ENCODE measurements around the gene GRAMD1B.

GRAMD1B gene

GRCh38 chr11:123579482-123579812 lies 149.4 kb downstream of the GRAMD1B start:
- peaks cover 8% of the 10 kb centered on the region for H3K79me1 ChIP-seq (ENCODE audit: low read depth, low read length)
- peaks cover 0 to 4% of the 10 kb centered on the region in 2 donors for H3K9me3 ChIP-seq (replicated peaks in 1 of 2; ENCODE audit: control insufficient read depth in 2 of 2, insufficient read depth in 1 of 2, low read depth in 1 of 2, low read length in 2 of 2)
- no peak overlapping the region for H3K4ac ChIP-seq (ENCODE audit: low read length)
- no peak overlapping the region for H4K91ac ChIP-seq (ENCODE audit: low read depth, low read length, poor library complexity)
- no peak overlapping the region for H4K8ac ChIP-seq (ENCODE audit: low read depth, low read length)
- H3K27ac ChIP-seq (replicated peaks; ENCODE audit: low read length): no peak overlapping the region
- no peak overlapping the region for H2BK15ac ChIP-seq (ENCODE audit: low read length)
- H2BK120ac ChIP-seq (ENCODE audit: low read depth, low read length): no peak overlapping the region
- H3K4me2 ChIP-seq (ENCODE audit: insufficient read depth, low read length, poor library complexity, severe bottlenecking): no peak overlapping the region
- H3K4me1 ChIP-seq (ENCODE audit: control insufficient read depth in 2 of 2, insufficient read depth in 1 of 2, low read depth in 1 of 2, low read length in 2 of 2): peaks cover 0 to 7% of the 10 kb centered on the region in 2 donors
- no peak overlapping the region for H3K18ac ChIP-seq (ENCODE audit: low read length)
- no peak overlapping the region for H2BK5ac ChIP-seq (ENCODE audit: low read length)
- peaks cover 0 to 3% of the 10 kb centered on the region in 2 donors for H3K36me3 ChIP-seq (replicated peaks in 1 of 2; ENCODE audit: control insufficient read depth in 2 of 2, insufficient read depth in 2 of 2, low read length in 2 of 2)
- no CpG with 5 or more reads among the region's 5 CpGs for WGBS, 2 donors (ENCODE audit: extremely low coverage in 2 of 2, insufficient read length in 2 of 2, insufficient replicate concordance in 1 of 2)
- H3K23ac ChIP-seq (ENCODE audit: low read depth, low read length, poor library complexity): no peak overlapping the region
- DNase-seq (ENCODE audit: low spot score): no peak
- H2BK12ac ChIP-seq (ENCODE audit: low read length): no peak overlapping the region
- H3K9ac ChIP-seq (ENCODE audit: low read depth, low read length, poor library complexity): no peak overlapping the region
- H3K4me3 ChIP-seq (ENCODE audit: low read length in 2 of 2): no peak overlapping the region
- H3K14ac ChIP-seq (ENCODE audit: low read length): no peak overlapping the region
- H2AFZ ChIP-seq (ENCODE audit: low read length): no peak overlapping the region
- no peak overlapping the region for H2AK5ac ChIP-seq (ENCODE audit: low read depth, low read length)
- H3K27me3 ChIP-seq (ENCODE audit: control insufficient read depth in 3 of 3, insufficient read depth in 3 of 3, low read depth in 1 of 3, low read length in 3 of 3): peaks cover 0 to 2% (median 0%) of the 10 kb centered on the region in 3 experiments

- H2BK15ac ChIP-seq (ENCODE audit: low read length): no peak overlapping the region
- H3K27ac ChIP-seq (replicated peaks; ENCODE audit: low read length): no peak overlapping the region
- no peak overlapping the region for H2BK5ac ChIP-seq (ENCODE audit: low read length)
- H4K8ac ChIP-seq (ENCODE audit: low read depth, low read length): no peak overlapping the region
- no peak overlapping the region for H4K91ac ChIP-seq (ENCODE audit: low read depth, low read length, poor library complexity)
- peaks cover 0 to 3% of the 10 kb centered on the region in 2 donors for H3K36me3 ChIP-seq (replicated peaks in 1 of 2; ENCODE audit: control insufficient read depth in 2 of 2, insufficient read depth in 2 of 2, low read length in 2 of 2)
- no peak overlapping the region for H2AK5ac ChIP-seq (ENCODE audit: low read depth, low read length)
- H3K4me2 ChIP-seq (ENCODE audit: insufficient read depth, low read length, poor library complexity, severe bottlenecking): no peak overlapping the region
- no peak overlapping the region for H3K23ac ChIP-seq (ENCODE audit: low read depth, low read length, poor library complexity)
- no peak overlapping the region for H3K14ac ChIP-seq (ENCODE audit: low read length)
- H3K79me1 ChIP-seq (ENCODE audit: low read depth, low read length): peaks cover 13% of the 10 kb centered on the region
- H3K4me3 ChIP-seq (ENCODE audit: low read length in 2 of 2): no peak overlapping the region
- no CpG with 5 or more reads among the region's 6 CpGs for WGBS, 2 donors (ENCODE audit: extremely low coverage in 2 of 2, insufficient read length in 2 of 2, insufficient replicate concordance in 1 of 2)
- H3K9me3 ChIP-seq (replicated peaks in 1 of 2; ENCODE audit: control insufficient read depth in 2 of 2, insufficient read depth in 1 of 2, low read depth in 1 of 2, low read length in 2 of 2): peaks cover 0 to 4% of the 10 kb centered on the region in 2 donors
- peak overlapping the region; percentile 11 for H3K18ac ChIP-seq (ENCODE audit: low read length)
- H3K4me1 ChIP-seq (ENCODE audit: control insufficient read depth in 2 of 2, insufficient read depth in 1 of 2, low read depth in 1 of 2, low read length in 2 of 2): peaks cover 0 to 14% of the 10 kb centered on the region in 2 donors
- no peak overlapping the region for H2AFZ ChIP-seq (ENCODE audit: low read length)
- H2BK120ac ChIP-seq (ENCODE audit: low read depth, low read length): no peak overlapping the region
- H2BK12ac ChIP-seq (ENCODE audit: low read length): no peak overlapping the region
- H3K4ac ChIP-seq (ENCODE audit: low read length): no peak overlapping the region
- H3K27me3 ChIP-seq (ENCODE audit: control insufficient read depth in 3 of 3, insufficient read depth in 3 of 3, low read depth in 1 of 3, low read length in 3 of 3): peaks cover 0 to 2% (median 0%) of the 10 kb centered on the region in 3 experiments
- DNase-seq (ENCODE audit: low spot score): no peak
- peak overlapping the region; percentile 38 for H3K9ac ChIP-seq (ENCODE audit: low read depth, low read length, poor library complexity)
Observed at GRCh38 chr11:123580137-123580536, 150.1 kb downstream of the GRAMD1B start.

GRCh38 chr11:123580557-123581275 lies 150.6 kb downstream of the GRAMD1B start:
- no peak overlapping the region for H3K23ac ChIP-seq (ENCODE audit: low read depth, low read length, poor library complexity)
- WGBS, 2 donors (ENCODE audit: extremely low coverage in 2 of 2, insufficient read length in 2 of 2, insufficient replicate concordance in 1 of 2): no CpG with 5 or more reads among the region's 25 CpGs
- no peak overlapping the region for H2BK5ac ChIP-seq (ENCODE audit: low read length)
- no peak overlapping the region for H3K27ac ChIP-seq (replicated peaks; ENCODE audit: low read length)
- H2BK120ac ChIP-seq (ENCODE audit: low read depth, low read length): no peak overlapping the region
- peak; percentile 54 for DNase-seq (ENCODE audit: low spot score)
- no peak overlapping the region for H4K8ac ChIP-seq (ENCODE audit: low read depth, low read length)
- peaks cover 13% of the 10 kb centered on the region for H3K79me1 ChIP-seq (ENCODE audit: low read depth, low read length)
- H3K4ac ChIP-seq (ENCODE audit: low read length): no peak overlapping the region
- H3K9me3 ChIP-seq (replicated peaks in 1 of 2; ENCODE audit: control insufficient read depth in 2 of 2, insufficient read depth in 1 of 2, low read depth in 1 of 2, low read length in 2 of 2): peaks cover 0 to 4% of the 10 kb centered on the region in 2 donors
- H3K4me1 ChIP-seq (ENCODE audit: control insufficient read depth in 2 of 2, insufficient read depth in 1 of 2, low read depth in 1 of 2, low read length in 2 of 2): peaks cover 0 to 20% of the 10 kb centered on the region in 2 donors
- H3K36me3 ChIP-seq (replicated peaks in 1 of 2; ENCODE audit: control insufficient read depth in 2 of 2, insufficient read depth in 2 of 2, low read length in 2 of 2): peaks cover 0 to 3% of the 10 kb centered on the region in 2 donors
- H3K18ac ChIP-seq (ENCODE audit: low read length): peak overlapping the region; percentile 11
- H3K4me3 ChIP-seq (ENCODE audit: low read length in 2 of 2): no peak overlapping the region
- no peak overlapping the region for H3K4me2 ChIP-seq (ENCODE audit: insufficient read depth, low read length, poor library complexity, severe bottlenecking)
- H3K27me3 ChIP-seq (ENCODE audit: control insufficient read depth in 3 of 3, insufficient read depth in 3 of 3, low read depth in 1 of 3, low read length in 3 of 3): peaks cover 0 to 2% (median 0%) of the 10 kb centered on the region in 3 experiments
- H2BK12ac ChIP-seq (ENCODE audit: low read length): no peak overlapping the region
- peak overlapping the region; percentile 38 for H3K9ac ChIP-seq (ENCODE audit: low read depth, low read length, poor library complexity)
- H2BK15ac ChIP-seq (ENCODE audit: low read length): no peak overlapping the region
- H2AFZ ChIP-seq (ENCODE audit: low read length): no peak overlapping the region
- no peak overlapping the region for H2AK5ac ChIP-seq (ENCODE audit: low read depth, low read length)
- no peak overlapping the region for H4K91ac ChIP-seq (ENCODE audit: low read depth, low read length, poor library complexity)
- no peak overlapping the region for H3K14ac ChIP-seq (ENCODE audit: low read length)

- Histone ChIP-seq H2BK15ac (ENCODE audit: low read length) (no peak overlapping the region), H3K4me2 (ENCODE audit: insufficient read depth, low read length, poor library complexity, severe bottlenecking) (no peak overlapping the region), H2AK5ac (ENCODE audit: low read depth, low read length) (no peak overlapping the region), H2BK120ac (ENCODE audit: low read depth, low read length) (no peak overlapping the region), H3K4me1 (ENCODE audit: control insufficient read depth in 2 of 2, insufficient read depth in 1 of 2, low read depth in 1 of 2, low read length in 2 of 2) (peaks cover 0 to 31% of the 10 kb centered on the region in 2 donors), H3K36me3 (replicated peaks in 1 of 2; ENCODE audit: control insufficient read depth in 2 of 2, insufficient read depth in 2 of 2, low read length in 2 of 2) (peaks cover 0 to 3% of the 10 kb centered on the region in 2 donors), H3K27ac (replicated peaks; ENCODE audit: low read length) (no peak overlapping the region), H4K8ac (ENCODE audit: low read depth, low read length) (no peak overlapping the region), H3K18ac (ENCODE audit: low read length) (no peak overlapping the region), H4K91ac (ENCODE audit: low read depth, low read length, poor library complexity) (no peak overlapping the region), H3K79me1 (ENCODE audit: low read depth, low read length) (peaks cover 13% of the 10 kb centered on the region), H2BK5ac (ENCODE audit: low read length) (no peak overlapping the region), H3K9ac (ENCODE audit: low read depth, low read length, poor library complexity) (no peak overlapping the region), H2AFZ (ENCODE audit: low read length) (no peak overlapping the region), H3K9me3 (replicated peaks in 1 of 2; ENCODE audit: control insufficient read depth in 2 of 2, insufficient read depth in 1 of 2, low read depth in 1 of 2, low read length in 2 of 2) (peaks cover 0 to 4% of the 10 kb centered on the region in 2 donors), H2BK12ac (ENCODE audit: low read length) (no peak overlapping the region), H3K4ac (ENCODE audit: low read length) (no peak overlapping the region), H3K14ac (ENCODE audit: low read length) (no peak overlapping the region), H3K4me3 (ENCODE audit: low read length in 2 of 2) (no peak overlapping the region), H3K23ac (ENCODE audit: low read depth, low read length, poor library complexity) (no peak overlapping the region), H3K27me3 (ENCODE audit: control insufficient read depth in 3 of 3, insufficient read depth in 3 of 3, low read depth in 1 of 3, low read length in 3 of 3) (peaks cover 0 to 2% (median 0%) of the 10 kb centered on the region in 3 experiments)
- WGBS, 2 donors (ENCODE audit: extremely low coverage in 2 of 2, insufficient read length in 2 of 2, insufficient replicate concordance in 1 of 2): no CpG with 5 or more reads among the region's 22 CpGs
- no peak for DNase-seq (ENCODE audit: low spot score)
Observed at GRCh38 chr11:123581651-123582399, 151.8 kb downstream of the GRAMD1B start.
